ENCODE measurements around the gene TMEM80. TPM values are rescaled to one million over a fixed set of nuclear protein-coding genes. Genes with fewer than 3 reads are reported as not detected.
A peak's percentile ranks its signal among the peaks of the same experiment; 100 is the strongest.

Gene TMEM80
- total RNA-seq, 4 donors from 2014 or later = 35.6 to 65.8 (median 48.6) TPM

GRCh38 chr11:742571-743201, 47.1 kb downstream of the TMEM80 start:
- H3K9me3 ChIP-seq = no peaks in the 10 kb centered on the region
- 80% methylated on average over 1 of the region's 4 CpGs; no CpG with 5 or more reads in 1 of the 2 donors for WGBS, 2 donors (ENCODE audit: low coverage in 1 of 2)
- no peaks in the 10 kb centered on the region for H3K36me3 ChIP-seq
- H3K27ac ChIP-seq = no peak overlapping the region
- no peak overlapping the region for H3K4me3 ChIP-seq
- no peak for TF ChIP-seq POLR2AphosphoS5 (IDR thresholded peaks at IDR 0.05)
- no peak for TF ChIP-seq EP300 (IDR thresholded peaks at IDR 0.05)
- TF ChIP-seq POLR2A (IDR thresholded peaks at IDR 0.05) = no peak
- no peak for TF ChIP-seq CTCF (IDR thresholded peaks at IDR 0.05)
- H3K27me3 ChIP-seq = peaks cover 11% of the 10 kb centered on the region
- no peak for ATAC-seq
- peaks cover 0 to 11% (median 6%) of the 10 kb centered on the region in 3 donors for H3K4me1 ChIP-seq

GRCh38 chr11:745428-745827, 49.8 kb downstream of the TMEM80 start:
- peaks cover 6% of the 10 kb centered on the region for H3K27me3 ChIP-seq
- no peaks in the 10 kb centered on the region for H3K9me3 ChIP-seq
- no peak for ATAC-seq
- peaks cover 0 to 39% (median 15%) of the 10 kb centered on the region in 3 donors for H3K4me1 ChIP-seq
- H3K4me3 ChIP-seq = no peak overlapping the region
- WGBS, 2 donors (ENCODE audit: low coverage in 1 of 2) = 21 to 27% methylated on average over 1 of the region's 1 CpG
- no peaks in the 10 kb centered on the region for H3K36me3 ChIP-seq
- no peak for TF ChIP-seq POLR2A (IDR thresholded peaks at IDR 0.05)
- no peak for TF ChIP-seq POLR2AphosphoS5 (IDR thresholded peaks at IDR 0.05)
- TF ChIP-seq EP300 (IDR thresholded peaks at IDR 0.05) = no peak
- no peak for TF ChIP-seq CTCF (IDR thresholded peaks at IDR 0.05)
- H3K27ac ChIP-seq = no peak overlapping the region

- TF ChIP-seq POLR2AphosphoS5 (IDR thresholded peaks at IDR 0.05) (no peak), POLR2A (IDR thresholded peaks at IDR 0.05) (no peak), EP300 (IDR thresholded peaks at IDR 0.05) (no peak), CTCF (IDR thresholded peaks at IDR 0.05) (no peak)
Observed at GRCh38 chr11:746289-747157, 50.9 kb downstream of the TMEM80 start.

GRCh38 chr11:747158-748006, 51.8 kb downstream of the TMEM80 start, which contains the start of gene TALDO1:
Gene TALDO1 (plus strand): TSS chr11:747464. CDS start chr11:747482, 18 bp downstream.
- H3K9me3 ChIP-seq = no peaks in the 10 kb centered on the region
- peaks cover 0 to 42% (median 15%) of the 10 kb centered on the region in 3 donors for H3K4me1 ChIP-seq
- H3K27me3 ChIP-seq = no peaks in the 10 kb centered on the region
- ATAC-seq = peak; percentile 99
- peaks cover 0 to 3% of the 10 kb centered on the region in 2 donors for H3K36me3 ChIP-seq
- TF ChIP-seq CTCF (IDR thresholded peaks at IDR 0.05) (peak in 3 of 4 experiments; percentile 43 to 55 (median 50)), POLR2AphosphoS5 (IDR thresholded peaks at IDR 0.05) (peak; percentile 62), EP300 (IDR thresholded peaks at IDR 0.05) (no peak), POLR2A (IDR thresholded peaks at IDR 0.05) (peak; percentile 84 to 85)
- H3K27ac ChIP-seq = peak within 1 kb of the TSS; percentile 51 to 95 (median 86)
- WGBS, 2 donors (ENCODE audit: low coverage in 1 of 2) = 0% methylated on average over 3 of the region's 112 CpGs; no CpG with 5 or more reads in 1 of the 2 donors
- peak within 1 kb of the TSS; percentile 65 to 99 for H3K4me3 ChIP-seq

More at GRCh38 chr11:746289-747157, 50.9 kb downstream of the TMEM80 start:
- H3K4me3 ChIP-seq = peak overlapping the region; percentile 65 to 99
- no peaks in the 10 kb centered on the region for H3K27me3 ChIP-seq
- no peaks in the 10 kb centered on the region for H3K36me3 ChIP-seq
- WGBS, 2 donors (ENCODE audit: low coverage in 1 of 2) = 32 to 68% methylated on average over 15 to 18 of the region's 46 CpGs
- no peaks in the 10 kb centered on the region for H3K9me3 ChIP-seq
- peaks cover 0 to 41% (median 15%) of the 10 kb centered on the region in 3 donors for H3K4me1 ChIP-seq
- H3K27ac ChIP-seq = peak overlapping the region; percentile 39 to 95 (median 86)
- peak; percentile 44 for ATAC-seq
